HG03196 (cell line): Measurements from ENCODE around the gene EVI5.
"Not testable (repeated sequence)": the region's sequence is repeated elsewhere in the genome, so short reads cannot be mapped to it uniquely, and the experiment has no call there.

Experiments
- ATAC-seq: cut with Tn5 transposase; IDR thresholded peaks from one replicate; pipeline ENCODE4 v1.9.1; 2021; ENCODE audit not compliant: unreplicated experiment

The EVI5 gene

GRCh38 chr1:92583821-92584760, 200.8 kb downstream of the EVI5 start:
- ATAC-seq, result peak; percentile 85

- ATAC-seq, result no peak
These were observed 207.5 kb downstream of the EVI5 start for GRCh38 chr1:92577261-92577895.

DNA sequence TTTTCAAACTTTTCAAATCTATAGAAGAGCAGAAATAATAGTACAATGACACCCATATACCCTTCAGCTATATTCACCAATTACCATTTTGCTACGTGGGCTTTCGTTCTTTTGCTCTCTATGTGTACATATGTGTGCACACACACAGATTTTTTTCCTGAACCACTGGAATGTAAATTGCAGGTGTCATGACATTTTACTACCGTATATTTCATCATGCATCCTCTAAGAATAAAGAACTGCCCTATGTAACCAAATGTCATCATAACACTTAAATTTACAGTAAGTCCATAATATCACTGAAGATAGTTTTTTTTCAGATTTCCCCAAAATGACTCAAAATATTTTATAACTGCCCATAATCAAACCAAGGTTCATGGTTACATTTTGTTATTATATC, 209.8 kb downstream of the EVI5 start:
- no peak for ATAC-seq

GRCh38 chr1:92572520-92572919, 212.4 kb downstream of the EVI5 start:
- ATAC-seq, result no peak

- no peak for ATAC-seq
These were observed 213.3 kb downstream of the EVI5 start for GRCh38 chr1:92571578-92571977.

DNA sequence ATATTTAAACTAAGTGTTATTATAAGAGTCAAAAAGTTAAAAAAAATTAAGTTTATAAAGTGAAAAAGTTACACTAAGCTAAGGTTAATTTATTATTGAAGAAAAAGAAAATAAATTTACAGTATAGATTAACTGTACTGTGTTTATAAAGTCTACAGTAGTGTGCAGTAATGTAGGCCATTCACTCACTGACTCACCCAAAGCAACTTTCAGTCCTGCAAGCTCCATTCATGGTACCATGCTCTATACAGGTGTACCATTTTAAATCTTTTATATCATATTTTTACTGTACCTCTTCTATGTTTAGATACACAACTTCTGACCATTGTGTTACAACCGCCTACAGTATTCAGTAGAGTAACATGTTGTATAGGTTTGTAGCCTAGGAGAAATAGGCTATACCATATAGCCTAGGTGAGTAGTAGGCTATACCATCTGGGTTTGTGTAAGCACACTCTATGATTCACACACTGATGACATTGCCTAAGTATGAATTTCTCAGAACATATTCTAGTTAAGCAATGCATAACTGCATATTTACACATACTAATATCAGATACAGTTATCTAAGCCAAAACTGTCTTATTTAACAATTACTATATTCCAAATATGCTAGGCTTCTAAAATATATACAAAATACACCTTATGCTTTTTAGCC, 217.6 kb downstream of the EVI5 start:
- no peak for ATAC-seq

DNA sequence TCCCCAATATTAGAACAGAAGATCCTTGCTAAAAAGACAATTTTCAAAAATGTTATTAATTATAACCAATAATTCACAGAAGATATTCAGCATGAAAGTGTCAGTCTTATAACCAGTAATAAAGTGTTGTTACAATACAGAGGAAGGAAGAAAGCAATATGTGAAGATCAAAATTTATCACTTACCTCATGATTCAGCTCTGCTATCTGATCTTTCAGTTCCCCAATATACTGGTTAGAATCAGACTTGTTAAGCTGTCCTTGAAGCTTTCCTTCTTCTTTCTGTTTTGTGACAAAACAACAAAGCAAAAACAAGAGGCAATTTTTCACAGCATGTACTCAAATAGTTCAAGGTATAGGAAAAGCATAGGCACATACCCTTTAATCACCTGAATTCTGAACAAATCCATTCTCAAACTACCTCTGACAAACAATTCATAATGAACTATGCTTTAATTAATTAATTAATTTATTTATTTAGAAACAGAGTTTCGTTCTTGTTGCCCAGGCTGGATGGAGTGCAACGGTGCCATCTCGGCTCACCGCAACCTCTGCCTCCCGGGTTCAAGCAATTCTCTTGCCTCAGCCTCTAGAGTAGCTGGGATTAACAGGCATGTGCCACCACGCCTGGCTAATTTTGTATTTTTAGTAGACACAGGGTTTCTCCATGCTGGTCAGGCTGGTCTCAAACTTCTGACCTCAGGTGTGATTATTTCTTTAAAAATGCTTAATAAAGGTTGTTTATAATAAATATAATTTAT, 221.3 kb downstream of the EVI5 start:
- peak; percentile 84 for ATAC-seq

GRCh38 chr1:92556350-92556749, 228.6 kb downstream of the EVI5 start:
- no peak for ATAC-seq

- no peak for ATAC-seq
These were observed 230.7 kb downstream of the EVI5 start for GRCh38 chr1:92554216-92554615.

- ATAC-seq, result no peak
These were observed 233.0 kb downstream of the EVI5 start for GRCh38 chr1:92551916-92552315.

GRCh38 chr1:92544756-92545165, 240.1 kb downstream of the EVI5 start:
- ATAC-seq, result no peak

DNA sequence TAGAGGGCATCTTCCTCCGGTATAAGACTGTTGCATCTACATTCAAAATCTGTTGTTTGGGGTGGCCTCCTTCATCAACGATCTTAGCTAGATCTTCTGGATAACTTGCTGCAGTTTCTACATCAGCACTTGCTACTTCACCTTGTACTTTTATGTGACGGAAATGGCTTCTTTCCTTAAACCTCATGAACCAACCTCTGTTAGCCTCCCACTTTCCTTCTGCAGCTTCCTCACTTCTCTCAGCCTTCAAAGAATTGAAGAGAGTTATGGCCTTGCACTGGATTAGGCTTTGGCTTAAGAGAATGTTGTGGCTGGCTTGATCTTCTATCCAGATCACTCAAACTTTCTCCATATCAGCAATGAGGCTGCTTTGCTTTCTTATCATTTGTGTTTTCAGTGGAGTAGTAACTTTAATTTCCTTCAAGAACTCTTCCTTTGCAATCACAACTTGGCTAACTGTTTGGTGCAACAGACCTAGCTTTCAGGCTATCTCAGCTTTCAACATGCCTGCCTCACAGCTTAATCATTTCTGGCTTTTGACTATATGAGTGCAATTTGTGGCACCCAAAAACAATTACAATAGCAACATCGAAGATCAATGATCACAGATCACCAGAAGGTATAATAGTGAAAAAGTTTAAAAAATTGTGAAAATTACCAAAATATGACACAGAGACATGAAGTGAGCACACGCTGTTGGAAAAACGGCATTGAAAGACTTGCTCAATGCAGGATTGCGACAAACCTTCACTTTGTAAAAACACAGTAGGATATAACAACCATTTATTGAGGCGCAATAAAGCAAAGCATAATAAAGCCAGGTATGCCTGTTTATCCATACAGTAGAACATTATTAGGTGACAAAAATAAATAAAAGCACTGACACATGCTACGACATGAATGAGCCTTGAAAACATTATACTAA, 241.5 kb downstream of the EVI5 start:
- ATAC-seq, result no peak

DNA sequence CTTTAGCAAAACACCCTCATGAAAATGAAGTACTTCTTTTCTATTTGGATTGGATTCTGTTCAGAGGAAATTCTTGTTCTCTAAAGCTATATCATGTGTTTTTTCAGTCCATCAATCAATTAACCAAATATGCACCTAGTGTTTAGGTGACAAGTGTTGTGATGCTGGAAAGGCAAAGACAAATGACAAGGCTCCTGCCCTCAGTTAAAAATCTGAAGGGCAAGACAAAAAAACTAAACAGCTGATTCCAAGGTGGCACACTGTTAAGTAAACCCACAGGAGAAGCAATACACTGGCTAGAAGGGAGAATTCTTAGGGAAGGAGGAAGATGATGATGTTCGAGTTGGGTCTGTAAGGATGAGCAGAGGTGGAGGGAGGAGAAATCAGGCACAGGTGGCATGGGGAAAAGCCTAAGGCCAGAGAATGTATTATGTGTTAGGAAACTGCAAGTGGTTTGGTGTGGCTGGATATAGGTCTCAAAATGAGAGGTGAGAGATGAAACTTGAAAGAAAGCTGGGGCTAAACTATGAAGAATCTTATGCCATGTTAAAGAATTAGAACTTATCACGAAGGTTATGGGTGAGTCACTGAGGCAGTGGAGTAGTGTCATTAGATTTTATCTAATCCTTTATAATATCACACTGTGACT, 246.4 kb downstream of the EVI5 start:
- peak; percentile 62 for ATAC-seq

DNA sequence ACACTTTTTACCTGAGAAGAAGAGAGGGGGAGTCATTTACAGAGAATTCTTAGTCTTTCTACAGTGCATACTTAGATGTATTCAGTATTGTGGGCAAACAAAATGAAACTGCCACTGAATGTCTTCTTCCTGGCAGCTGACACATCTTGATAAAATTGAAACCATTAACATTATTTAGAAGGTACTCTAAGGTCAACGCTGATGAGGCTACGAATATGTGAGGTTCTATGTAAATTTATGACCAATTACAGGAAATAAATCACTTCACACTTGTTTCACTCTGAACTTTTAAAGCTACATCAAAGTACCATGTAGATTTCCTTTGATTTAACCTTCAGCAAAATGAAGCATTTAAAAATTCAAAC, 246.9 kb downstream of the EVI5 start:
- ATAC-seq, result peak; percentile 75

DNA sequence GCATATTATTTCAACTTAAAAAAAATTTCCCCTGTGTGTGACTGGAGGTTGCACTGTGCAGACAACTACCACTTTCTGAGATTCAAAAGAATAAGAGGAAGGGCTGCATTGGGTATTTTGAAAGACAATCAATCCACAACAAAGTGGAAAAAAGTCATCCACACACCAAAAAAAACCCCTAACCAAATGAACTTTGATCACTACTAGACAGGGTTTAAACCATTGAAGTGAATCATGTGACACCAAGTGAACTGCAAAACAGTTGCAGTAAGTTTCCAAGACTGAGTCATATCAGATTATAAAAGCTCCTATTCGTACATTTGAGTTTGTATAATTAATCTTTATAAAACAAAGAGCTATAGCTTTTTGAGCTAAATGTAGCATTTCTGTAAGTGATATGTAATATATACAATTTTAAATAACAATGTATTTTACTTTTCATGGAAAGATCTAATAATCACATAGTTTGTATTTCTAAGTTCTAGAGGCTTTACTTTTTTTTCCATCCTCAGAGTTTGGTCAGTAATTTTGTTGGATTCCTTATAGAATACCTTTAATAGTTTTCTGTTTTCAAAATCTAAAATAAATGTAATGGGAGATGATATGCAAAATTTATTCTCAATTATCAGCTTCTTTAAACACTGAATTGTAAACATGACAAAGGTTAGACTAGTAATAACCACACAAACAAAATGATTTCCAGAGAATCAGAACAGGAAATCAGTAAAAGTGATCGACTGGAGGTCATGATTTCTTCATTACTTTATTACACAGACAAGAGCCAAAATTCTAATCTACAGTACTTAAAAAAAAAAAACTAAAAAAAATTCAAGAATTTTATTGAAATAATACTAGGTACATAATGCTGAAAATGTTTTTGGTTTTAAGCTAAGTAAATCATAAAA, 247.7 kb downstream of the EVI5 start:
- peak; percentile 60 for ATAC-seq

- ATAC-seq, result no peak
These were observed 248.5 kb downstream of the EVI5 start for GRCh38 chr1:92536211-92536979.

DNA sequence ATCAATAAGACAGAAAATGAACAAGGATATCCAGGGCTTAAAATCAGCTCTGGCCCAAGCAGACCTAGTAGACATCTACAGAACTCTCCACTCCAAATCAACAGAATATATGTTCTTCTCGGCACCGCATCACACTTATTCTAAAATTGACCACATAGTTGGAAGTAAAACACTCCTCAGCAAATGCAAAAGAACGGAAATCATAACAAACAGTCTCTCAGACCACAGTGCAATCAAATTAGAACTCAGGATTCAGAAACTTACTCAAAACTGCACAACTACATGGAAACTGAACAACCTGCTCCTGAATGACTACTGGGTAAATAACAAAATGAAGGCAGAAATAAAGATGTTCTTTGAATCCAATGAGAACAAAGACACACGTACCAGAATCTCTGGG, 252.5 kb downstream of the EVI5 start:
- not testable (repeated sequence) for ATAC-seq

DNA sequence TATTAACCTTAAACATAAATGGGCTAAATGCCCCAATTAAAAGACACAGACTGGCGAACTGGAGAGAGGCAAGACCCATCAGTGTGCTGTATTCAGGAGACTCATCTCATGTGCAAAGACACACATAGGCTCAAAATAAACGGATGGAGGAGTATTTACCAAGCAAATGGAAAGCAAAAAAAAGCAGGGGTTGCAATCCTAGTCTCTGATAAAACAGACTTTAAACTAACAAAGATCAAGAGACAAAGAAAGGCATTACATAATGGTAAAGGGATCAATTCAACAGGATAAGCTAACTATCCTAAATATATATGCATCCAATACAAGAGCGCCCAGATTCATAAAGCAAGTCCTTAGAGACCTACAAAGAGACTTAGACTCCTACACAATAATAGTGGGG, 253.0 kb downstream of the EVI5 start:
- not testable (repeated sequence) for ATAC-seq
